Measurements from ENCODE around the gene PINLYP.
"Not testable (repeated sequence)": the region's sequence is repeated elsewhere in the genome, so short reads cannot be mapped to it uniquely, and the experiment has no call there.

Gene PINLYP

GRCh38 chr19:43584484-43584883, 8.9 kb downstream of the PINLYP start:
- no peak for DNase-seq

GRCh38 chr19:43586346-43586745, 10.7 kb downstream of the PINLYP start:
- no peak for DNase-seq

GRCh38 chr19:43587029-43587428, 11.4 kb downstream of the PINLYP start:
- DNase-seq, result not testable (repeated sequence)

- no peak for DNase-seq
Measured at GRCh38 chr19:43589277-43589676, 13.7 kb downstream of the PINLYP start.

GRCh38 chr19:43589678-43590077, 14.1 kb downstream of the PINLYP start:
- no peak for DNase-seq

- DNase-seq, result no peak
Measured at GRCh38 chr19:43591904-43592772, 16.5 kb downstream of the PINLYP start.

- no peak for DNase-seq
Measured at GRCh38 chr19:43592800-43593350, 17.3 kb downstream of the PINLYP start.

GRCh38 chr19:43594081-43594697, 18.6 kb downstream of the PINLYP start:
- no peak for DNase-seq

- peak; percentile 78 for DNase-seq
Measured at GRCh38 chr19:43594710-43595604, 19.4 kb downstream of the PINLYP start.

- DNase-seq, result no peak
Measured at GRCh38 chr19:43595605-43595998, 20.0 kb downstream of the PINLYP start.

GRCh38 chr19:43595999-43596841, 20.6 kb downstream of the PINLYP start, which contains the start of the genes IRGQ and ZNF576:
Gene IRGQ, minus strand, starts transcription at chr19:43596134. Its CDS starts 796 bp downstream, at chr19:43595338.
Gene ZNF576, plus strand, starts transcription at chr19:43596595. Its CDS starts 514 bp downstream, at chr19:43597109.
- peak; percentile 100 for DNase-seq

- DNase-seq, result no peak
Measured at GRCh38 chr19:43596842-43597461, 21.4 kb downstream of the PINLYP start.

GRCh38 chr19:43597876-43598275, 22.3 kb downstream of the PINLYP start:
- no peak for DNase-seq

GRCh38 chr19:43598445-43599240, 23.0 kb downstream of the PINLYP start:
- DNase-seq, result no peak

- DNase-seq, result no peak
Measured at GRCh38 chr19:43599635-43600295, 24.2 kb downstream of the PINLYP start.

- not testable (repeated sequence) for DNase-seq
Measured at GRCh38 chr19:43600326-43600725, 24.7 kb downstream of the PINLYP start.

GRCh38 chr19:43605875-43606568, 30.4 kb downstream of the PINLYP start:
- no peak for DNase-seq

GRCh38 chr19:43606569-43607229, 31.1 kb downstream of the PINLYP start:
- DNase-seq, result no peak

All from stimulated activated CD8-positive, alpha-beta memory T cell treated with anti-CD3 and anti-CD28 coated beads, Interleukin-4, amount 100 ng/mL, for 48 hours (primary cell).